Stimulated activated CD4-positive, alpha-beta T cell treated with anti-CD3 and anti-CD28 coated beads, Interleukin-4, amount 100 ng/mL, for 1 hour (primary cell): ENCODE results near the gene KRTAP10-5.
"Not testable (repeated sequence)": the region's sequence is repeated elsewhere in the genome, so short reads cannot be mapped to it uniquely, and the experiment has no call there.

ENCODE experiments used
- DNase-seq: peaks from one replicate; pipeline ENCODE4 v3.0.0-alpha.2; 2020

The KRTAP10-5 gene

GRCh38 chr21:44590897-44591800 lies 10.7 kb upstream of the KRTAP10-5 start:
- DNase-seq: not testable (repeated sequence)

DNA sequence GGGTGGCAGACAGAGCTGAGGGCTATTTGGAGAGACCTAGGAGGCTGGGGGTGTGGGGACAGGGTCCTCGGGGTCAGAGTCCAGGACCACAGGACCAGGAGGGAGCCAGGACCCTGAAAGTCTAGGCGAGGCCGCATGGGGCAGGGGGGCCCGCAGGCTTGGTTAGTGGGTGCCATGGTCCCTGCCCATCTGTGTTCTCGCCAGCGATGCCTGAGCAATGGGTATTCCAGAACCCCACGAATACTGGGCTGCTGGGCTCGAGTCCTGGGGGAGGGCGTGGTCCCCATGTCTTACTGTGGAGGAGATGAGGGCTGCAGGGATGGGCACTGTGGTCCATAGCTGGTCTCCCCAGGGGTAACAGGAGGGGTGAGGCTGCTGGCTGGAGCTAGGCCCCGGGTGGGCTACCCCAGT lies 9.9 kb upstream of the KRTAP10-5 start:
- no peak for DNase-seq

- no peak for DNase-seq
These were observed 9.3 kb upstream of the KRTAP10-5 start for GRCh38 chr21:44589586-44590305.

DNA sequence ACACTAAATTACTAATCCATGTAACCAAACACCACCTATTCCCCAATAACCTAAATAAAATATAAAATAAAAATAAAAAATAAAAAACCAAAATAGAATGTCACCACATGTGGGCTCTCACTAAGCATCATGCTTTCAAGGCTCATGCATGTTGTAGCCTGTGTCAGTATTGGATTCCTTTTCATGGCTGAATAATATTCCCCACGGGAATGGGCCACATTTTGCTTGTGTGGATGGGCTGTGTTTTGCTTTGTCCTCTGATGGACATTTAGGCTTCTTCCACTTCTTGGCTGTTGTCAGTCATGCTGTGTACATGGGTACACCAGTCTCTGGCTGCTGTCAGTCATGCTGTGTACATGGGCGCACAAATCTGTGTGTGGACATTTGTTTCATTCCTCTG lies 8.7 kb upstream of the KRTAP10-5 start:
- no peak for DNase-seq

GRCh38 chr21:44585892-44586291 lies 5.5 kb upstream of the KRTAP10-5 start:
- no peak for DNase-seq

DNA sequence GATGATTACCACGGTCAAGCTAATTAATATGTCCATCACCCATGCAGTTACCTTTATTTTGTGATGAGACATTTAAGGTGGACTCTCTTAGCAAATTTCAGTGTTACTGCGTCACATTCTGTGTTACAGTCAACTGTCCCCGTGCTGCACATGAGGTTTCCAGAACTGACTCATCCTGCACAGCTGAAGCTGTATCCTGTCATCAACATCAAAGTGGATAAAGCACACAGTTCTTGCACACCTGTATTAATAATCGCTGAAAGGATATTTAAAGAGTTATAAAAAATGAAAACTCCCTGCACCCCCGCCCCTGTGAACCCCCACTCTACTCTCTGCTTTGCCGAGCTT lies 3.4 kb upstream of the KRTAP10-5 start:
- DNase-seq: peak; percentile 24

DNA sequence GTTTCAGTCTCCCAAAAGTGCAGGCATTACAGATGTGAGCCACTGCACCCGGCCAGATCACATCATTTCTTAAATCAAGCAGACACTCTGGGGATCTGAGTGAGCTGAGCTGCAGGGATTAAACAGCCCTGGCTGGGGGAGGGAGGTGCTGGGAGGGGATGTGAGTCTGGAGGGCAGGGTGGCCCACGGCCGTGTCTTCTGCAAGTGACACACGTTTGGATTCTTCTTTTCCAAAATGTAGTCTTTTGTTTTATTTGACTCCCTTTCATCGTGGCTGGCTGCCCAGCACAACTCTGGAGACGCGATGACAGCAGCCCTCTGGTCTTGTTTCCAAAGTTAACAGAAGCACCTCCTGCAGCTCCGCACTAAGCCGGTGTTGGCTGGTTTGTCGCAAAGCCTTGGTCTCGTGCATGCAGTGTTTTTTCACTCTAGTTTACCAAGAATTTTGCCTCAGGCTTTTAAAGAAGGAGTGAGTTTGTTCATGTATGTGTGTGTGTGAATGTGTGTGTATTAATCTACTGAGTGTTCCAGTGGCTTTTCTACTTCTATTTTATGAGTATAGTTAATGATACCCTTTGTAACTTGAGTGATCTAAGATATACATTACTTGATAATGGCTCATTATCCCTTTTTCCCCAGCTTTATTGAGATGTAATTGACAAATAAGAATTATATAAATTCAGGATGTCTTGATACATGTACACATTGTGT lies 2.8 kb upstream of the KRTAP10-5 start:
- DNase-seq: no peak

GRCh38 chr21:44582055-44582454 lies 1.7 kb upstream of the KRTAP10-5 start:
- DNase-seq: no peak

GRCh38 chr21:44581158-44581557 lies 754 bp upstream of the KRTAP10-5 start:
- DNase-seq: no peak

DNA sequence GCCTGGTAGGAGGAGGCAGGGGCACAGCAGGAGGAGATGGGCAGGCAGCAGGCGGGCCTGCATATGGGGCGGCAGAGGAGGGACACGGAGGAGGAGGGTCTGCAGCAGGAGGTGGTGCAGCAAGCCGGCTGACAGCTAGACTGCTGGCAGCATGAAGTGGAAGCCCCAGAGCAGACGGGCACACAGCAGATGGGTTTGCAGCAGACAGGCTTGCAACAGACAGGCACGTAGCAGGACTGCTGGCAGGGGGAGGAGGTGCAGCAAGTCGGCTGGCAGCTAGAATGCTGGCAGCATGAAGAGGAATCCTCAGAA lies 615 bp downstream of the KRTAP10-5 start:
- DNase-seq: no peak

GRCh38 chr21:44579056-44579832 lies 1.2 kb downstream of the KRTAP10-5 start:
- DNase-seq: no peak

DNA sequence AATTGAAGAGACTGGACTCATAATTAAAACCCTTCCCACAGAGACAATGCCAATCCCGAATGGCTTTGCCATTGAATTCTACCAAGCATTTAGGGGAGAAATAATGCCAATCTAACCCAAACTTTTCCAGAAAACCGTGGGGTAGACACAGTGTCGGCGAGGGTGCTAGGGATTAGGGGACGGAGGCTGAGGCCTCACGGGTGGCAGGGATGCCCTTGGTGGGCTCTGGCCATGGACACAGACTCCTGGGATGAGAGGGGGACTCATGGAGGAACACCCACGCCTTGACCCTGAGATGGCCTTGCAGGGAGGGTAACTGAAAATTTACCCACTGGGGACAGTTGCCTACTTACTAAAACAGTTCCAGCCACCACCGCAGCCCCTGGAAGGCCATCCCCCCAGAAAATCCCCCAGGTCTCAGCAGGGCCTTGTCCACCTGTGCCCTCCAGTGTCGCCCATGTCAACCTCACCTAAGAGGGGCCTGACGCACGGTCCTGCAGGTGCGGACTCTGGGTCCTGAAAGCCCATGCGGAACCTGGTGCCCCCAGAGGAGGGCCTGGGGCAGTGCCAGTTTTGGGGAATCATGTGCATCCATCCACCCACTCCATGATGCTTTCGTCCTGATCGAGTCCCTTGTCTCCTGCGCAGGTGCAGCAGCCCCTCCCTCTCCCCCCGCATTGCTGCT lies 1.9 kb downstream of the KRTAP10-5 start:
- DNase-seq: no peak

- DNase-seq: no peak
These were observed 4.4 kb downstream of the KRTAP10-5 start for GRCh38 chr21:44576025-44576420.

DNA sequence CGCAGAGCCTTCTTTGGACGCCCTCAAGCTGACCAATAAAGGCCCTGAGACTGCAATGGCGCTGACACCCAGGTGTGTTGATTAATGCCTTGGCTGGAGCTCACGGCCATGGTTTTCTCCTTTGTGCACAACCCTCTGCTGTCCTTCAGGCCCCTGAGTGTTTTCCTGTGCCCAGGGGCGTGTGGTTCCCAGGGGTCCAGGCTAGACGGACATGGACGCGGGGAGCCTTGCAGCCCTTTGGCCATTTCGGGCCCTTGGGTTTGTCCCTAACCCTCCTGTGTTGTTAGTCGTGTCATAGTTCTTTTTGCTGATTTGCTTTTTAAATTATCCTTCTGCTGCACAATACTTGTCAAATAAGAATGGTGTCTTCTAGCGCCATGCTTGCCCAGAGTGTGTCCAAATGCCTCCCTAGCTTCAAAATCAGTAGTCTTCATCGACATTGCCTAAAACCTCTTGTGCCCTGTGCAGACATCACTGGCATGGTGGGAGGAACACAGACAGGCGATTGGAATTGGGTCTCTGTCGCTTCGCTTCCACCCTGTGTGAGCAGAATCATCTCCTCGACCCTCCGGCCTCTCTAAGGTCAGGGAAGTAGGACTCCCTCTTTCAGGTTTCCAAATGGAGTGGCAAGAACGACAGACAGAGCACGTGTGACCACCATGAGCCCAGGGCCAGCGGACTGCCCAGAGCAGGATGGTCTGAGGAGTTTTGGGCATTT lies 4.9 kb downstream of the KRTAP10-5 start:
- DNase-seq: no peak

- DNase-seq: no peak
These were observed 5.7 kb downstream of the KRTAP10-5 start for GRCh38 chr21:44574457-44575306.

GRCh38 chr21:44573630-44574456 lies 6.6 kb downstream of the KRTAP10-5 start, which contains the start of gene KRTAP10-4:
KRTAP10-4 (plus strand) TSS chr21:44573729; CDS start chr21:44573759, 30 bp downstream.
- DNase-seq: not testable (repeated sequence)

DNA sequence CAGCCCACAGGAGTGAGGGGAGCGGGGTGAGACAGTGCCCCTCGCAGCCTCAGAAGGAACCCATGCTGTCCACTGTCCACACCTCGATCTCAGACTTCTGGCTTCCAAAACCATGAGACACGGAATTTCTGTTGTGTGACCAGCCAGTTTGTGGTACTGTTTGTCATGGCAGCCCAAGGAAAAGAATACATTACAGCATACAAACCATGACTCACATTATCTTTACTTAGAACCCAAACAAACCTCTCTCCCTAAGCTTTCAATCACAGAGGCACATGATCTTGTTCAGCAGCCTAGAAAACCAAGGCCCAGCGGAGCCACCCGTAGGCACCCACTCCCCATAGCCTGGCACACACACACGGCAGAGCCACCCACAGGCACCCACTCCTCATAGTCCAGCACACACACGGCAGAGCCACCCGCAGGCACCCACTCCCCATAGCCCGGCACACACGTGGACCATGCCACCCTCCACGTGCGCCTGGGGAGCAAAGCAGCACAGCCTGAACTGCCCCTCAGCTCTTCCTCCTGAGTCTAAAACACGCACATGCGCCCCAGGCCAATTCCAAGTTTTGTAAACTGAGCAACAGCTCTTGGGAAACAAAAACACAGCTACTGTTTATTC lies 7.3 kb downstream of the KRTAP10-5 start:
- DNase-seq: no peak

GRCh38 chr21:44571844-44572782 lies 8.3 kb downstream of the KRTAP10-5 start:
- DNase-seq: no peak
